HepG2 (cell line): ENCODE measurements around the gene TEKT5. TPM values are rescaled to one million over a fixed set of nuclear protein-coding genes. Genes with fewer than 3 reads are reported as not detected.
A peak's percentile ranks its signal among the peaks of the same experiment; 100 is the strongest.

Experiments
- AKNA ChIP-seq: sonication (generic); formaldehyde crosslinking; IDR thresholded peaks from 2 replicates; pipeline ENCODE4 v1.4.0; 2020; ENCODE audit warnings: missing genetic modification reagents, borderline replicate concordance
- ASH2L ChIP-seq: fragments of 300-600, 200-600 bp; sonication (generic); IDR thresholded peaks from 2 replicates; pipeline ENCODE4 v1.7.0; 2017; ENCODE audit warnings: low read depth, mild to moderate bottlenecking, moderate library complexity, mixed read lengths, low read length; ENCODE audit not compliant: insufficient read length
- FOXK2 ChIP-seq: fragments of 450-650 bp; IDR thresholded peaks from 2 replicates; pipeline ENCODE4 v1.6.1; 2016
- ISL2 ChIP-seq: sonication (generic); formaldehyde crosslinking; IDR thresholded peaks from 2 replicates; pipeline ENCODE4 v1.5.0; 2020; ENCODE audit warnings: missing genetic modification reagents
- KLF16 ChIP-seq, 2 experiments: sonication (generic) in 1 of 2; formaldehyde crosslinking in 1 of 2; IDR thresholded peaks; 2 replicates each; pipeline versions ENCODE4 v1.6.1 to v1.8.0; 2016 to 2023; ENCODE audit warnings: missing genetic modification reagents in 2 of 2, missing compliant biosample characterization in 1 of 2
- NFE2 ChIP-seq: sonication (generic); formaldehyde crosslinking; IDR thresholded peaks from 2 replicates; pipeline ENCODE4 v1.4.0; 2020; ENCODE audit warnings: missing genetic modification reagents
- NPAS2 ChIP-seq: sonication (generic); formaldehyde crosslinking; IDR thresholded peaks from 2 replicates; pipeline ENCODE4 v1.8.0; 2022; ENCODE audit warnings: mild to moderate bottlenecking, missing genetic modification reagents, borderline replicate concordance
- PCBP2 ChIP-seq: fragments of 200-400 bp; formaldehyde crosslinking; optimal IDR thresholded peaks from 2 replicates; pipeline ENCODE3; 2018; ENCODE audit warnings: low read length, low read depth; ENCODE audit not compliant: poor library complexity, severe bottlenecking
- ZNF703 ChIP-seq: sonication (generic); formaldehyde crosslinking; IDR thresholded peaks from 2 replicates; pipeline ENCODE4 v1.5.1; 2020; ENCODE audit warnings: missing genetic modification reagents, mild to moderate bottlenecking, moderate library complexity, borderline replicate concordance
- polyA plus RNA-seq, 8 experiments: library from polyadenylated mRNA; depleted of rRNA in 3 of 8; stranded (reverse) in 7 of 8; unstranded in 1 of 8; fragments of >200 nt; fragmentation: Illumina TruSeq in 4 of 8; extraction: Trizol in 4 of 8; gene quantifications; 2 replicates each; pipeline versions ENCODE4 v1.2.1 to v1.2.3, GENCODE V29; 2011 to 2016; ENCODE audit warnings: low read depth in 4 of 8, missing spikeins in 1 of 8, mixed read lengths in 1 of 8; ENCODE audit not compliant: insufficient read depth in 1 of 8
- total RNA-seq, 5 experiments: library from RNA; depleted of rRNA; stranded (reverse); fragments of >200 nt; fragmentation: Illumina TruSeq; extraction: Trizol; gene quantifications; 2 replicates each; pipeline ENCODE4 v1.2.3, GENCODE V29; 2016; ENCODE audit warnings: low read depth in 1 of 5
- TF ChIP-seq, protein P1 (sequence below): sonication (generic); formaldehyde crosslinking; IDR thresholded peaks from 2 replicates; pipeline ENCODE4 v1.9.0; 2021; ENCODE audit warnings: mild to moderate bottlenecking, missing genetic modification reagents
- TF ChIP-seq, protein P2 (sequence below): sonication (generic); formaldehyde crosslinking; conservative IDR thresholded peaks from 2 replicates; pipeline ENCODE4 v1.4.0; 2020; ENCODE audit warnings: missing genetic modification reagents
- TF ChIP-seq, protein P3 (sequence below): sonication (generic); formaldehyde crosslinking; IDR thresholded peaks from 2 replicates; pipeline ENCODE4 v1.5.0; 2020; ENCODE audit warnings: mild to moderate bottlenecking, missing genetic modification reagents

Gene TEKT5
- total and polyA plus RNA-seq, 2 of the 13 experiments (the other 11 are each of a cell fraction or from before 2014, with no cell fraction given): 0.16 TPM; not detected in 1

- TF ChIP-seq, protein P1, sequence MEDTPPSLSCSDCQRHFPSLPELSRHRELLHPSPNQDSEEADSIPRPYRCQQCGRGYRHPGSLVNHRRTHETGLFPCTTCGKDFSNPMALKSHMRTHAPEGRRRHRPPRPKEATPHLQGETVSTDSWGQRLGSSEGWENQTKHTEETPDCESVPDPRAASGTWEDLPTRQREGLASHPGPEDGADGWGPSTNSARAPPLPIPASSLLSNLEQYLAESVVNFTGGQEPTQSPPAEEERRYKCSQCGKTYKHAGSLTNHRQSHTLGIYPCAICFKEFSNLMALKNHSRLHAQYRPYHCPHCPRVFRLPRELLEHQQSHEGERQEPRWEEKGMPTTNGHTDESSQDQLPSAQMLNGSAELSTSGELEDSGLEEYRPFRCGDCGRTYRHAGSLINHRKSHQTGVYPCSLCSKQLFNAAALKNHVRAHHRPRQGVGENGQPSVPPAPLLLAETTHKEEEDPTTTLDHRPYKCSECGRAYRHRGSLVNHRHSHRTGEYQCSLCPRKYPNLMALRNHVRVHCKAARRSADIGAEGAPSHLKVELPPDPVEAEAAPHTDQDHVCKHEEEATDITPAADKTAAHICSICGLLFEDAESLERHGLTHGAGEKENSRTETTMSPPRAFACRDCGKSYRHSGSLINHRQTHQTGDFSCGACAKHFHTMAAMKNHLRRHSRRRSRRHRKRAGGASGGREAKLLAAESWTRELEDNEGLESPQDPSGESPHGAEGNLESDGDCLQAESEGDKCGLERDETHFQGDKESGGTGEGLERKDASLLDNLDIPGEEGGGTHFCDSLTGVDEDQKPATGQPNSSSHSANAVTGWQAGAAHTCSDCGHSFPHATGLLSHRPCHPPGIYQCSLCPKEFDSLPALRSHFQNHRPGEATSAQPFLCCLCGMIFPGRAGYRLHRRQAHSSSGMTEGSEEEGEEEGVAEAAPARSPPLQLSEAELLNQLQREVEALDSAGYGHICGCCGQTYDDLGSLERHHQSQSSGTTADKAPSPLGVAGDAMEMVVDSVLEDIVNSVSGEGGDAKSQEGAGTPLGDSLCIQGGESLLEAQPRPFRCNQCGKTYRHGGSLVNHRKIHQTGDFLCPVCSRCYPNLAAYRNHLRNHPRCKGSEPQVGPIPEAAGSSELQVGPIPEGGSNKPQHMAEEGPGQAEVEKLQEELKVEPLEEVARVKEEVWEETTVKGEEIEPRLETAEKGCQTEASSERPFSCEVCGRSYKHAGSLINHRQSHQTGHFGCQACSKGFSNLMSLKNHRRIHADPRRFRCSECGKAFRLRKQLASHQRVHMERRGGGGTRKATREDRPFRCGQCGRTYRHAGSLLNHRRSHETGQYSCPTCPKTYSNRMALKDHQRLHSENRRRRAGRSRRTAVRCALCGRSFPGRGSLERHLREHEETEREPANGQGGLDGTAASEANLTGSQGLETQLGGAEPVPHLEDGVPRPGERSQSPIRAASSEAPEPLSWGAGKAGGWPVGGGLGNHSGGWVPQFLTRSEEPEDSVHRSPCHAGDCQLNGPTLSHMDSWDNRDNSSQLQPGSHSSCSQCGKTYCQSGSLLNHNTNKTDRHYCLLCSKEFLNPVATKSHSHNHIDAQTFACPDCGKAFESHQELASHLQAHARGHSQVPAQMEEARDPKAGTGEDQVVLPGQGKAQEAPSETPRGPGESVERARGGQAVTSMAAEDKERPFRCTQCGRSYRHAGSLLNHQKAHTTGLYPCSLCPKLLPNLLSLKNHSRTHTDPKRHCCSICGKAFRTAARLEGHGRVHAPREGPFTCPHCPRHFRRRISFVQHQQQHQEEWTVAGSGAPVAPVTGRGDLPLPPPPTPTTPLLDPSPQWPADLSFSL (CRISPR knock-in tag): no peak
- TF ChIP-seq, protein P2, sequence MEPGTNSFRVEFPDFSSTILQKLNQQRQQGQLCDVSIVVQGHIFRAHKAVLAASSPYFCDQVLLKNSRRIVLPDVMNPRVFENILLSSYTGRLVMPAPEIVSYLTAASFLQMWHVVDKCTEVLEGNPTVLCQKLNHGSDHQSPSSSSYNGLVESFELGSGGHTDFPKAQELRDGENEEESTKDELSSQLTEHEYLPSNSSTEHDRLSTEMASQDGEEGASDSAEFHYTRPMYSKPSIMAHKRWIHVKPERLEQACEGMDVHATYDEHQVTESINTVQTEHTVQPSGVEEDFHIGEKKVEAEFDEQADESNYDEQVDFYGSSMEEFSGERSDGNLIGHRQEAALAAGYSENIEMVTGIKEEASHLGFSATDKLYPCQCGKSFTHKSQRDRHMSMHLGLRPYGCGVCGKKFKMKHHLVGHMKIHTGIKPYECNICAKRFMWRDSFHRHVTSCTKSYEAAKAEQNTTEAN (CRISPR knock-in tag): 0 out of 2 replicates have a peak, but pooled peaks have one; percentile 46
- TF ChIP-seq PCBP2 (no peak), NFE2 (CRISPR knock-in tag) (no peak), KLF16 (CRISPR knock-in tag; IDR thresholded peaks at IDR 0.05) (peak in 1 of 2 experiments; percentile 28; a peak in 1 of 4 replicates), ASH2L (no peak), ISL2 (CRISPR knock-in tag) (no peak), AKNA (CRISPR knock-in tag) (no peak), ZNF703 (CRISPR knock-in tag) (no peak), FOXK2 (no peak), NPAS2 (CRISPR knock-in tag) (no peak)
- TF ChIP-seq, protein P3, sequence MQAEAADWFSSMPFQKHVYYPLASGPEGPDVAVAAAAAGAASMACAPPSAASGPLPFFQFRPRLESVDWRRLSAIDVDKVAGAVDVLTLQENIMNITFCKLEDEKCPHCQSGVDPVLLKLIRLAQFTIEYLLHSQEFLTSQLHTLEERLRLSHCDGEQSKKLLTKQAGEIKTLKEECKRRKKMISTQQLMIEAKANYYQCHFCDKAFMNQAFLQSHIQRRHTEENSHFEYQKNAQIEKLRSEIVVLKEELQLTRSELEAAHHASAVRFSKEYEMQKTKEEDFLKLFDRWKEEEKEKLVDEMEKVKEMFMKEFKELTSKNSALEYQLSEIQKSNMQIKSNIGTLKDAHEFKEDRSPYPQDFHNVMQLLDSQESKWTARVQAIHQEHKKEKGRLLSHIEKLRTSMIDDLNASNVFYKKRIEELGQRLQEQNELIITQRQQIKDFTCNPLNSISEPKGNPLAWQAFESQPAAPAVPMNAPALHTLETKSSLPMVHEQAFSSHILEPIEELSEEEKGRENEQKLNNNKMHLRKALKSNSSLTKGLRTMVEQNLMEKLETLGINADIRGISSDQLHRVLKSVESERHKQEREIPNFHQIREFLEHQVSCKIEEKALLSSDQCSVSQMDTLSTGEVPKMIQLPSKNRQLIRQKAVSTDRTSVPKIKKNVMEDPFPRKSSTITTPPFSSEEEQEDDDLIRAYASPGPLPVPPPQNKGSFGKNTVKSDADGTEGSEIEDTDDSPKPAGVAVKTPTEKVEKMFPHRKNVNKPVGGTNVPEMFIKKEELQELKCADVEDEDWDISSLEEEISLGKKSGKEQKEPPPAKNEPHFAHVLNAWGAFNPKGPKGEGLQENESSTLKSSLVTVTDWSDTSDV: no peak
Observed at GRCh38 chr16:10668322-10669045, 26.2 kb downstream of the TEKT5 start (continued).
